ENCODE data around the gene ACRBP.

The ACRBP gene

GRCh38 chr12:6646276-6647082 is 753 bp downstream of the ACRBP start:
- no peak for DNase-seq (ENCODE audit: low spot score)

GRCh38 chr12:6644903-6645302 is 2.3 kb downstream of the ACRBP start:
- no peak for DNase-seq (ENCODE audit: low spot score)

GRCh38 chr12:6644257-6644596 is 3.0 kb downstream of the ACRBP start:
- DNase-seq (ENCODE audit: low spot score), result no peak

GRCh38 chr12:6643569-6644256 is 3.5 kb downstream of the ACRBP start:
- DNase-seq (ENCODE audit: low spot score), result no peak

GRCh38 chr12:6641131-6641530 is 6.1 kb downstream of the ACRBP start:
- no peak for DNase-seq (ENCODE audit: low spot score)

GRCh38 chr12:6640497-6640896 is 6.7 kb downstream of the ACRBP start:
- no peak for DNase-seq (ENCODE audit: low spot score)

GRCh38 chr12:6639151-6639801 is 8.0 kb downstream of the ACRBP start:
- DNase-seq (ENCODE audit: low spot score), result no peak

- DNase-seq (ENCODE audit: low spot score), result no peak
These were observed 8.9 kb downstream of the ACRBP start for GRCh38 chr12:6638305-6638704.

GRCh38 chr12:6635856-6636531 is 11.2 kb downstream of the ACRBP start, which contains the start of gene LPAR5:
Gene LPAR5, minus strand, starts transcription at chr12:6635959. Its CDS starts 14,711 bp downstream, at chr12:6621248.
- peak; percentile 50 for DNase-seq (ENCODE audit: low spot score)

GRCh38 chr12:6635375-6635855 is 11.8 kb downstream of the ACRBP start:
- DNase-seq (ENCODE audit: low spot score), result peak; percentile 86

GRCh38 chr12:6632026-6632983 is 14.9 kb downstream of the ACRBP start:
- peak; percentile 95 for DNase-seq (ENCODE audit: low spot score)

GRCh38 chr12:6631549-6631961 is 15.7 kb downstream of the ACRBP start:
- DNase-seq (ENCODE audit: low spot score), result no peak

GRCh38 chr12:6630736-6631135 is 16.5 kb downstream of the ACRBP start:
- no peak for DNase-seq (ENCODE audit: low spot score)

GRCh38 chr12:6627616-6628015 is 19.6 kb downstream of the ACRBP start:
- no peak for DNase-seq (ENCODE audit: low spot score)

- no peak for DNase-seq (ENCODE audit: low spot score)
These were observed 20.5 kb downstream of the ACRBP start for GRCh38 chr12:6626654-6627283.

GRCh38 chr12:6620885-6621274 is 26.4 kb downstream of the ACRBP start:
- DNase-seq (ENCODE audit: low spot score), result no peak

- DNase-seq (ENCODE audit: low spot score), result no peak
These were observed 26.9 kb downstream of the ACRBP start for GRCh38 chr12:6620137-6620884.

- no peak for DNase-seq (ENCODE audit: low spot score)
These were observed 28.6 kb downstream of the ACRBP start for GRCh38 chr12:6618483-6619225.

- no peak for DNase-seq (ENCODE audit: low spot score)
These were observed 31.4 kb downstream of the ACRBP start for GRCh38 chr12:6615802-6616201.
